ENCODE results near the gene NAPSA.

- TF ChIP-seq GATA2 (IDR thresholded peaks at IDR 0.05; ENCODE audit: low read depth, low read length) (no peak), GATA3 (IDR thresholded peaks at IDR 0.05; ENCODE audit: low read depth, low read length) (no peak)
Measured at GRCh38 chr19:50333235-50333736, 32.2 kb downstream of the NAPSA start.
